B cell (primary cell): Measurements from ENCODE around the gene CACNA2D1. TPM values are rescaled to one million over a fixed set of nuclear protein-coding genes. Genes with fewer than 3 reads are reported as not detected.

Experiments used
- ATAC-seq: fragments of 200-7000 bp; cut with Tn5 transposase; one replicate; pipeline ENCODE4 v1.10.0; 2021; ENCODE audit warnings: low read depth, mild to moderate bottlenecking, moderate number of reproducible peaks, moderate library complexity
- CTCF ChIA-PET: fragments of 350-600 bp; sonication (Branson Sonifier 250); formaldehyde crosslinking; loops from one replicate; lab custom pipeline; 2021; ENCODE audit warnings: antibody characterized with exemption, inconsistent platforms; lab: Charles Lee
- POLR2A ChIA-PET: fragments of 350-600 bp; sonication (Branson Sonifier 250); formaldehyde crosslinking; loops from one replicate; lab custom pipeline; 2021; ENCODE audit warnings: antibody characterized with exemption; lab: Charles Lee
- DNase-seq: peaks from one replicate; pipeline ENCODE4 v3.0.0; 2013
- H2AFZ ChIP-seq: 2 replicates; pipeline ENCODE4 v1.6.1; 2012; ENCODE audit warnings: mild to moderate bottlenecking, low read depth, low read length; ENCODE audit not compliant: insufficient read depth, poor library complexity, severe bottlenecking
- H3K27ac ChIP-seq, 2 donors: 1 replicate in 1 of 2; 2 replicates in 1 of 2; pipeline ENCODE4 v1.5.1; 2012 to 2013; ENCODE audit warnings: low read length in 2 of 2, mild to moderate bottlenecking in 2 of 2, moderate library complexity in 1 of 2
- H3K27me3 ChIP-seq, 4 experiments: fragments of 200-600 bp in 1 of 4; sonication (generic) in 1 of 4; replicated peaks in 1 of 4; 1 replicate in 2 of 4; 2 replicates in 2 of 4; pipeline versions ENCODE4 v1.6.1 to v1.7.0; 2013 to 2016; ENCODE audit warnings: low read length in 3 of 4, mild to moderate bottlenecking in 2 of 4, mixed read lengths in 1 of 4, moderate library complexity in 1 of 4; ENCODE audit not compliant: insufficient read depth in 4 of 4, control insufficient read depth in 3 of 4; ENCODE audit errors: control extremely low read depth in 1 of 4
- H3K36me3 ChIP-seq, 2 experiments: replicated peaks in 1 of 2; 1 replicate in 1 of 2; 2 replicates in 1 of 2; pipeline versions ENCODE4 v1.6.1 to v1.7.1; 2013; ENCODE audit warnings: low read length in 1 of 2; ENCODE audit not compliant: insufficient read depth in 2 of 2, control insufficient read depth in 1 of 2; ENCODE audit errors: control extremely low read depth in 1 of 2, extremely low read depth in 1 of 2
- H3K4me1 ChIP-seq, 2 donors: fragments of 200-600 bp in 1 of 2; sonication (generic) in 1 of 2; 1 replicate in 1 of 2; 2 replicates in 1 of 2; pipeline versions ENCODE4 v1.5.1 to v1.6.1; 2013 to 2017; ENCODE audit warnings: low read length in 2 of 2; ENCODE audit not compliant: control insufficient read depth in 2 of 2, insufficient read depth in 2 of 2
- H3K4me2 ChIP-seq: replicated peaks from 2 replicates; pipeline ENCODE3; 2012; ENCODE audit warnings: mild to moderate bottlenecking, low read depth, low read length; ENCODE audit not compliant: poor library complexity, severe bottlenecking
- H3K4me3 ChIP-seq, 5 experiments: fragments of 200-600 bp in 1 of 5; sonication (generic) in 1 of 5; 1 replicate in 3 of 5; 2 replicates in 2 of 5; pipeline versions ENCODE4 v1.5.1 to v1.7.0; 2011 to 2016; ENCODE audit warnings: low read length in 4 of 5, mild to moderate bottlenecking in 4 of 5, low read depth in 2 of 5, control low read depth in 1 of 5, moderate library complexity in 1 of 5; ENCODE audit not compliant: insufficient read depth in 1 of 5; ENCODE audit errors: control extremely low read depth in 1 of 5, extremely low read depth in 1 of 5
- H3K79me2 ChIP-seq: fragments of 200-600 bp; sonication (generic); one replicate; pipeline ENCODE4 v1.6.0; 2016; ENCODE audit warnings: low read length; ENCODE audit not compliant: control insufficient read depth, insufficient read depth
- H3K9ac ChIP-seq: fragments of 200-600 bp; sonication (generic); 2 replicates; pipeline ENCODE4 v1.6.1; 2017; ENCODE audit warnings: mild to moderate bottlenecking, low read length, moderate library complexity
- H3K9me3 ChIP-seq, 3 donors: one replicate each; pipeline versions ENCODE4 v1.6.1 to v1.7.1; 2013; ENCODE audit warnings: low read length in 2 of 3; ENCODE audit not compliant: control insufficient read depth in 2 of 3, insufficient read depth in 1 of 3; ENCODE audit errors: control extremely low read depth in 1 of 3
- H4K20me1 ChIP-seq: 2 replicates; pipeline ENCODE4 v1.6.0; 2012; ENCODE audit warnings: mild to moderate bottlenecking, low read length; ENCODE audit not compliant: insufficient read depth, control insufficient read depth, poor library complexity, severe bottlenecking
- H3K27ac Mint-ChIP-seq: one replicate; pipeline ENCODE4 v1.8.0; 2021; ENCODE audit warnings: mixed read lengths
- H3K27me3 Mint-ChIP-seq: one replicate; pipeline ENCODE4 v1.8.0; 2021; ENCODE audit warnings: mixed read lengths
- H3K4me1 Mint-ChIP-seq: one replicate; pipeline ENCODE4 v1.8.0; 2021; ENCODE audit warnings: mixed read lengths
- H3K4me3 Mint-ChIP-seq: one replicate; pipeline ENCODE4 v1.8.0; 2021; ENCODE audit warnings: mixed read lengths
- H3K9me3 Mint-ChIP-seq: one replicate; pipeline ENCODE4 v1.8.0; 2022; ENCODE audit warnings: mixed read lengths; ENCODE audit not compliant: insufficient read depth
- EZH2 ChIP-seq: IDR thresholded peaks from 2 replicates; pipeline ENCODE4 v1.6.1; 2012; ENCODE audit warnings: borderline replicate concordance, low read depth, mild to moderate bottlenecking, moderate library complexity, low read length; ENCODE audit not compliant: insufficient read depth, poor library complexity, severe bottlenecking
- WGBS: methylation state at CpG from one replicate; pipeline ENCODE4 v1.1.5; 2013; ENCODE audit warnings: missing lambda C conversion rate; ENCODE audit not compliant: insufficient coverage; 5-methylcytosine and 5-hydroxymethylcytosine counted together
- intact Hi-C: fragments of 100-400 bp; cut with micrococcal nuclease; formaldehyde crosslinking; loops from one replicate; pipeline ENCODE4 v1.10.0; 2022
- polyA plus RNA-seq: library from polyadenylated mRNA; depleted of rRNA; stranded (reverse); fragments of >200 nt; gene quantifications from 2 replicates; pipeline ENCODE4 v1.2.3, GENCODE V29; 2012
- total RNA-seq, 2 donors: library from RNA; stranded (reverse); fragments of 120-200 nt in 1 of 2; gene quantifications; 1 replicate in 1 of 2; 2 replicates in 1 of 2; pipeline versions ENCODE4 v1.2.3 to v1.2.4, GENCODE V29; 2013 to 2022
- TF ChIP-seq, protein P1 (sequence below): fragments of 200-600 bp; IDR thresholded peaks from one replicate; pipeline ENCODE4 v1.8.0; 2022; ENCODE audit warnings: antibody characterized with exemption, mild to moderate bottlenecking

CACNA2D1 gene
- total and polyA plus RNA-seq, 2 donors (not counting 1 experiment from before 2014, with no cell fraction given), result not detected

GRCh38 chr7:82273886-82274285 is 169.7 kb downstream of the CACNA2D1 start:
- no peaks in the 10 kb centered on the region for H3K4me1 ChIP-seq
- H3K4me3 ChIP-seq, result no peak overlapping the region
- Mint-ChIP-seq H3K4me3 (no peak overlapping the region), H3K4me1 (no peaks in the 10 kb centered on the region), H3K27ac (no peak overlapping the region), H3K27me3 (no peaks in the 10 kb centered on the region), H3K9me3 (no peaks in the 10 kb centered on the region)
- ChIA-PET POLR2A (no interaction called here), CTCF (no interaction called here)
- no peaks in the 10 kb centered on the region for H4K20me1 ChIP-seq
- no peaks in the 10 kb centered on the region for H3K9me3 ChIP-seq
- H2AFZ ChIP-seq, result no peak overlapping the region
- intact Hi-C loops, result no loop called here
- no peak overlapping the region for H3K9ac ChIP-seq
- H3K36me3 ChIP-seq, result no peaks in the 10 kb centered on the region
- H3K27ac ChIP-seq, result no peak overlapping the region
- H3K79me2 ChIP-seq, result no peaks in the 10 kb centered on the region
- DNase-seq, result no peak
- H3K4me2 ChIP-seq, result no peak overlapping the region
- ATAC-seq, result no peak
- 78% methylated on average over 3 of the region's 3 CpGs for WGBS
- no peak for TF ChIP-seq EZH2
- TF ChIP-seq, protein P1, sequence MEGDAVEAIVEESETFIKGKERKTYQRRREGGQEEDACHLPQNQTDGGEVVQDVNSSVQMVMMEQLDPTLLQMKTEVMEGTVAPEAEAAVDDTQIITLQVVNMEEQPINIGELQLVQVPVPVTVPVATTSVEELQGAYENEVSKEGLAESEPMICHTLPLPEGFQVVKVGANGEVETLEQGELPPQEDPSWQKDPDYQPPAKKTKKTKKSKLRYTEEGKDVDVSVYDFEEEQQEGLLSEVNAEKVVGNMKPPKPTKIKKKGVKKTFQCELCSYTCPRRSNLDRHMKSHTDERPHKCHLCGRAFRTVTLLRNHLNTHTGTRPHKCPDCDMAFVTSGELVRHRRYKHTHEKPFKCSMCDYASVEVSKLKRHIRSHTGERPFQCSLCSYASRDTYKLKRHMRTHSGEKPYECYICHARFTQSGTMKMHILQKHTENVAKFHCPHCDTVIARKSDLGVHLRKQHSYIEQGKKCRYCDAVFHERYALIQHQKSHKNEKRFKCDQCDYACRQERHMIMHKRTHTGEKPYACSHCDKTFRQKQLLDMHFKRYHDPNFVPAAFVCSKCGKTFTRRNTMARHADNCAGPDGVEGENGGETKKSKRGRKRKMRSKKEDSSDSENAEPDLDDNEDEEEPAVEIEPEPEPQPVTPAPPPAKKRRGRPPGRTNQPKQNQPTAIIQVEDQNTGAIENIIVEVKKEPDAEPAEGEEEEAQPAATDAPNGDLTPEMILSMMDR, result no peak
- H3K27me3 ChIP-seq, result no peaks in the 10 kb centered on the region

GRCh38 chr7:82270870-82271269 is 172.7 kb downstream of the CACNA2D1 start:
- ATAC-seq (no peak), DNase-seq (no peak)
- no peak for TF ChIP-seq EZH2
- TF ChIP-seq, protein P1, result no peak
- H3K9ac ChIP-seq, result no peak overlapping the region
- no peak overlapping the region for H3K4me3 Mint-ChIP-seq
- H3K27ac ChIP-seq, result no peak overlapping the region
- no peaks in the 10 kb centered on the region for H3K4me1 Mint-ChIP-seq
- no peaks in the 10 kb centered on the region for H3K9me3 Mint-ChIP-seq
- intact Hi-C loops, result no loop called here
- no peaks in the 10 kb centered on the region for H3K79me2 ChIP-seq
- H3K27me3 Mint-ChIP-seq, result no peaks in the 10 kb centered on the region
- CTCF ChIA-PET, result no interaction called here
- H3K4me1 ChIP-seq, result no peaks in the 10 kb centered on the region
- no peaks in the 10 kb centered on the region for H3K9me3 ChIP-seq
- WGBS, result 80% methylated on average over 1 of the region's 1 CpG
- no peak overlapping the region for H3K27ac Mint-ChIP-seq
- POLR2A ChIA-PET, result no interaction called here
- no peak overlapping the region for H3K4me2 ChIP-seq
- H3K36me3 ChIP-seq, result no peaks in the 10 kb centered on the region
- no peak overlapping the region for H2AFZ ChIP-seq
- no peaks in the 10 kb centered on the region for H3K27me3 ChIP-seq
- H4K20me1 ChIP-seq, result no peaks in the 10 kb centered on the region
- H3K4me3 ChIP-seq, result no peak overlapping the region
